ENCODE results near the gene GARS1. TPM values are rescaled to one million over a fixed set of nuclear protein-coding genes. Genes with fewer than 3 reads are reported as not detected.

The GARS1 gene
- total RNA-seq, 1 donor from 2014 or later, result 51.7 TPM

GRCh38 chr7:30655096-30655970 is 60.7 kb downstream of the GARS1 start:
- DNase-seq (ENCODE audit: low spot score), result no peak

DNA sequence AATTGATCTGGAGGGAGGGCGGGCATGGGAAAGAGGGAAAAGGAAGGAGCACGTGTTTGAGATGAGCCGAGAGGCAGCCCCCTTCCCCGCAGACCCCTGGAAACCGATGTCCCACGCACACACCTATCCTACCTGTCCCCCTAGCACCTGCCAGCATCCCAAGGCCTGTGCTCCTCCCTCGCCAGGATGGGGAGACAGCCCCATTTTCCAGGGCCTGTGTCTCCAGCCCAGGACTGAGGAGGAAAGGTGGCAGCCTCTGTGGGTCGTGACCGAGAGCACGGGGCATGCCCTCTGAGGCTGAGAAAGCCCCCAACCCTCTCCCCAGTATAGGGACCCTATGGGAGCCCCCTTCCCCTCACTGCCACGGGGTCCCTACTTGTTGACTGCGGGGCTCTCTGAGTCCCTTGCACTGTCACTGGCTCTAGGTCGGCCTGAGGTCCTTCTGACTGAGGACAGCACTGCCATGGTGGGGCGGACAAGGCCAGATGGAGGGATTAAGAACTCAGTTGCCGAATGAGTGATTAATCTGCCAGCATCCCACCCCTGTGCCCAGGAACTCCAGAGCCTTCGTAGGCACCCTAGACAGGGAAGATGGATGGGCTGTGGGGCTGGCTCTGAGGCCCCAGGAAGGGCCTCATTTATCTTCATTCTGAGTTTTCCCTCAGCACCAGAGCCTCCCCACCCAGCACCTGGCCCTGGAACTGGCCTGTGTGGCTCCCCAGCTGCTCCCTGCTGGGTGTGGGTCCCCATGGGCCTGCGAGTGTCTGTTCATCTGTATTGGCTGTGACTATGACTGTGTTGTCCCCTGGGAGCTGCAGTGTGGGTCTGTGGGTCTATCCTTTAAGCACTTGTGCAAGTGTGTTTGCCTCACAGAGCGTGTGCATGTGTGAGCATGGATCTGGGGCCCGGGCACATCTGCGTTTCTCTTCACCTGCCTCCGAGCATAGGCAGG is 61.6 kb downstream of the GARS1 start:
- no peak for DNase-seq (ENCODE audit: low spot score)

GRCh38 chr7:30657131-30657530 is 62.5 kb downstream of the GARS1 start:
- DNase-seq (ENCODE audit: low spot score), result no peak

DNA sequence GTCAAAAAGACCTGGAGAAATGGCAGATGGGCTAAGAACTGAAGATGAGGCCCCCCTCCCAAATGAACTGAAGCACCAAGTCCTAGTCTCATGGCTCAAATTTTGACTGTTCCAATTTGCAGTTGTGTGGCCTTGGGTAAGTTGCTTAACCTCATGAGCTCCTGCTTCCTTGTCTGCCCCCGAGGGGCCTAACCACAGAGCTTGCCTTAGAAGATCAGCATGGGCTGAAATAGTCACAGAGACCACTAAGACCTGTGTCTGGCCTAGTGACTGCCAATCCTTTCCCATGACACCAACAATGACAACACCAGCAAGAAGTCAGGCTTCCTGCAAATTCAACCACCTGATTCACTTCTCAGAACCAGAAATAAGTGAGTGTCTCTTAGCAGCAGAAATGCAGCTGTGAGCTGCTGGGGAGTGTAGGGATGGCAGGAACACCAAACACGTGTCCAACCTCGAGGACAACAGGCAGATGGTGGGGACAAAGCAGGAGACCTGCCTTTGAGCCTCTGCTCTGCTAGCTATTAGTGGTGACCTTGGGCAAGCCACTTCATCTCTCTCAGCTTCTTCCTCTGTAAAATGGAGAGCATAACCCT is 63.9 kb downstream of the GARS1 start:
- DNase-seq (ENCODE audit: low spot score), result no peak

- DNase-seq (ENCODE audit: low spot score), result no peak
Measured at GRCh38 chr7:30659312-30659711, 64.6 kb downstream of the GARS1 start.

GRCh38 chr7:30660331-30661255 is 65.9 kb downstream of the GARS1 start:
- DNase-seq (ENCODE audit: low spot score), result no peak

GRCh38 chr7:30661926-30662325 is 67.2 kb downstream of the GARS1 start:
- DNase-seq (ENCODE audit: low spot score), result no peak

DNA sequence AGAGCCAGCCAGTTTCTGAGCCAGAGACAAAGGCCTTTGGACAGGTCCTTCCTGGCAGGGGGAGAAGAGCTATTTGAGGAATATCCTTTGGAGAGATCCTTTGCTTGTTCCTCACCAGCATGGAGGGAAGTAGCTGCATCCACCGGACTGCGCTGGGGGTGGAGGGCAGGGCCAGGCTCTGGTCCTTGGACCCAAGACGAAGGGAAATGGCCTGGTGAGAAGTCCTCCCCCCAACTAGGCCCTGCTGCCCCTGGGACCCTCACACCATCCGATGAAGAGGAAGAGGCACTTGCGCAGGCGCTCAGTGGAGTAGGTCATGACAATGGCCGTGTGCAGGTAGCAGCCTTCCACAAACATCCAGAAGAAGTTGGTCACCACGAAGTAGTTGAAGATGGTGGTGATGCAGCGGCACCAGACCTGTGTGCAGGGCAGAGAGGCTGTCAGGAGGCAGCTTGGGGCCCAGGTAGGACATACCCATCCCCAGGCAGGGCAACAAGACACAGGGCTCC is 67.8 kb downstream of the GARS1 start:
- DNase-seq (ENCODE audit: low spot score), result no peak

DNA sequence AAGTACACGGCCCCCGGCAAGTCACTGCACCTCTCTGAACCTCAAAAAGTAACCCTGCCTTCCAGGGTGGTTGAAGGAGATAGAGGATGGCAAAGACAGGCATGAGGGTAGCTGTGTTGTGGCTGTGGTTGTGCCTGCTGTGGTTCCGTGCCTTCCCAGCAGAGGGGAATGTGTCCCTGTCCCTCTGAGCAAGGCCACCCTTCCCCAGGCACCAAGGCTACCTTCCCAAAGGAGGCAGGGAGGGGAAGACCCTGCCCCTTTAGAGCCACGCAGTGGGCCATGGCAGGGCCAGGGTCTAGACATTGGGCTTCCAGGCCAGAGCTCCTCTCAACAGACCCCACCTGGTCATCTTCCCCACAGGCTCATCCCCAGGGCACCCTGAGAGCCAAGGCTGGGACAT is 68.7 kb downstream of the GARS1 start:
- DNase-seq (ENCODE audit: low spot score), result no peak

DNA sequence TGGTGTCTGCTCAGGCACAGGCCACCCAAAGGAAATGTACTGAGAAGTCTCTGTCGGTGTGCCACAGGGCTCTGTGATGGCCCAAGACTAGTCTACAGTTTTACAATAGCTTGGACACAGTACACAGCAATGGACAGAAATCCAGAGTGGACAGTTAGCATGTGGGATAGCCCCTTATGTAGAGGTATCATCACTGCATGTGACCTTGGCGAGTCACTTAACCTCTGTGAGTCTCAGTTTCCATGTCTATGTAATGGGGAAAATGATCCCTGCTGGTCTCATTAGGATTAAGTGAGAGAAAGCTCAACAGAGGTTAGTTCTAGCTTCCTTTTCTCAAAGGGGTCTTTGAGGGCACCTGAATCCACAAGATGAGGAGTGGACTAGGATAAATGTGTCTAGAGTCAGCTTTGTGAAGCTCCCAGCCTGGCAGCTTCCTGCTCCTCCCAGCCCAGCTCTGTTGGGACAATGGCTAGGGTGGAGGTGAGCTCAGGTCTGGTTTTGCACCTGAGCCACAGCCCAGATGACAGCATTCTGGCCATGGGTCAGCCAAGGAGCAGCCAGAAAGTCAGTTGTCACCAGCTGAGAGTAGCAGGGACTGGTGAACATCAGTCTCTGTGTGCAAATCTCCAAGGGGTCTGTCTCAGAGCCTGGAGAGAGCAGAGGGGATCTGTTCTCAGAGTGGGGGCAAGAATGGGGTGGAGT is 69.7 kb downstream of the GARS1 start:
- no peak for DNase-seq (ENCODE audit: low spot score)

- no peak for DNase-seq (ENCODE audit: low spot score)
Measured at GRCh38 chr7:30665043-30665442, 70.4 kb downstream of the GARS1 start.

DNA sequence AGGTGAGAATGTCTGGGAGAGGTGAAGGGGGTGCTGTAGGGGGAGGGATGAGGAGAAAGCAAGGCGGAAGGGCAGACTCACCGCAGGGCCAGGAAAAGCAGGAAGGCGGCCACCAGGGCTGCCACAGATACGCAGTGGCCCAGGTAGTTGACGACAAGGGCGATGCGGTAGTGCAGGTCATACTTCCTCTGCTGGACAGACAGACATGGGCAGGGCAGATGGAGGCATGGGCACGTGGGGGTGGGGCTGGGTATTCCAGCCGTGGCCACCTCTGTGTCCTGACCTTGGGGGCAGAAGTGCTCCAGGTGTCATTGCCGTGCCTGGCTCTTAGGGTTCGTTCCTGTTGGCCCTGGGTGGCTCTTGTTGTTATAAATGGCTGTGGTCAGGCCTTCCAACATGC is 70.8 kb downstream of the GARS1 start:
- no peak for DNase-seq (ENCODE audit: low spot score)

DNA sequence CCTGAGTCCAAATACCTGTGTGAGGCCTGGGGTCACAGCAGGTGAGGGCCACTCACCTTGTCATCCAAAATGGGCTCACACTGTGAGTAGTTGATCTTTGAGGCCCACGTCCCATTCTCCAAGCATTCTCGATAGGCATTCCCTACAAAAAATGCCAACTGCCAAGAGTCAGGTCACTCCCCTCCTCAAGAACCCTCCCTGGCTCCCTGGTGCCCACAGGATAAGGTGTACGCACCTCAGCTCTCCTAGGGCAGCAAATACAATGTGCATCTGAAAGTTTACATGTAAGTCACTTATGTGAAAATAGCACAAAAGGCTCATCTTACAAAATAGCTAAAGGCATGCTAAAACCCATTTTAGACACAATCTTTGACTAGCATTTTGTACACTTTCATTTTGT is 72.5 kb downstream of the GARS1 start:
- DNase-seq (ENCODE audit: low spot score), result no peak

GRCh38 chr7:30668102-30668501 is 73.4 kb downstream of the GARS1 start:
- DNase-seq (ENCODE audit: low spot score), result no peak

GRCh38 chr7:30671793-30672465 is 77.3 kb downstream of the GARS1 start:
- DNase-seq (ENCODE audit: low spot score), result peak; percentile 55

GRCh38 chr7:30674420-30674819 is 79.7 kb downstream of the GARS1 start:
- no peak for DNase-seq (ENCODE audit: low spot score)

DNA sequence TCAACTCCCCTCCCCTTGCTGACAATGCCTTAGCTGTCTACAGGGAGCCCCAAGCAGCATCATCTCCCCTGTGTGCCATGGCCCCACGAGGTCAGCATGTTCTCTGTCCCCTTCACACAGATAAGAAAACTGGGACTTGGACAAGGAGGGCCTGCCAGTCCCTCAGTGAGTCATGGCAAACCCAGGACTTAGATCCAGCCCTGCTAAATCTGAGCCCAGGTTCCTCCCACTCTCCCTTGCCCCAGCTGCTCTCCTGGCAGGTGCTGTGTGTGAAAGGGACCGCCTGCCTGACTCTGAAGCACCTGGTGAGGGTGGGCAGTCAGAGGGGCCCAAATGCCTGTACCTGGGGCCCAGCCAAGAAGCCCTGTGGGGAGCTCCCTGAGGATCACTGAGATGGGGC is 80.2 kb downstream of the GARS1 start:
- DNase-seq (ENCODE audit: low spot score), result no peak

DNA sequence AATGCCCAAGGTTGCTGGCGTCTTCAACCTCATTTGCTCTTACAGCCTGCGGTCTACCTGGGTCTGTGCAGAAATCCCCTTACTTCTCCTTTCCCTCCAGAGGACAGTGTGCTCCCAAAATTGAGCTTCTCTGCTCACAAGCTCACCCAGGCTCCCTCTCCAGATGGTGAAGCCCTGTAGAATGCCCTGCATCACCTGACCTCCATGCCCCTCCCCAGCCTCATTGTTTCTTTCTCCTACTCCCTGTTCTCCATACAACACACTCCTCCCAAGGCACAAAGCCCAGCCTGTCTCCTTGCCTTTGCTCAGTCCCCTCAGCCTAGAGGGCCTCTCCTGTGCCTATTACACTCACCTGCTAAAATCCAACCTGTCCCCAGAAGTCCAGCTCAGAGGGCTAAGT is 84.1 kb downstream of the GARS1 start:
- no peak for DNase-seq (ENCODE audit: low spot score)

DNA sequence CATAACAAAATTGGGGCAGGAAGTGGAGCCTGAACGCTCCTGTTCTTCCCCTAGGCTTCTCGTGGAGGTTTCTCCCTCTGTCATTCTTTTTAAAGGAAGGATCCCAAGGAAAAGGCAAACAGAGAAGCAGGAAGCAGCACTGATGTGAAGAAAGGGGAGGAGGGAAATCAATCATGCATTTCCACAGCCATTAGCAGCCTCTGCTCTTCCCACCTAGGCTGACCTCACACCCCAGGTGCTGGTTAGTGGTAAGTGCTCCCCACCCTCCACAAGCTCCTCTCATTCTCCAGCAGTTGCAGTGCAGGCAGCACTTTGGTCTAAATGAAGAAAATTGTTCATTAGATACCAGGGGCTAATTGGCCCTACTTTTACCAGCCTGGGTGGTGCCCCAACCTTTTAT is 85.0 kb downstream of the GARS1 start:
- no peak for DNase-seq (ENCODE audit: low spot score)

GRCh38 chr7:30681331-30681797 is 86.7 kb downstream of the GARS1 start:
- DNase-seq (ENCODE audit: low spot score), result no peak
